Erythroblast (primary cell): Measurements from ENCODE around the gene ZEB2.

ENCODE experiments used
- GATA1 ChIP-seq: IDR thresholded peaks from 2 replicates; pipeline ENCODE4 v1.6.1; 2011; ENCODE audit warnings: low read depth, mild to moderate bottlenecking, control low read depth, low read length, moderate library complexity
- POLR2A ChIP-seq: IDR thresholded peaks from 2 replicates; pipeline ENCODE4 v1.6.1; 2011; ENCODE audit warnings: mild to moderate bottlenecking, low read length

- TF ChIP-seq POLR2A = no peak
- TF ChIP-seq GATA1 = no peak
Observed at GRCh38 chr2:144480285-144480684, 39.6 kb downstream of the ZEB2 start.
